GM12878 (cell line): Measurements from ENCODE around the gene MCOLN1. TPM values are rescaled to one million over a fixed set of nuclear protein-coding genes. Genes with fewer than 3 reads are reported as not detected.

ENCODE experiments used
- ATAC-seq: fragments of 200-7000 bp; cut with Tn5 transposase; 3 replicates; pipeline ENCODE4 v1.9.1; 2020; ENCODE audit warnings: mild to moderate bottlenecking, moderate library complexity
- BruUV-seq: library from RNA; stranded (reverse); fragments of 400-500 nt; replicated peaks from 2 replicates; lab custom pipeline; 2021; lab: Mats Ljungman, UMichigan
- CTCF ChIA-PET: fragments of 300-600 bp; sonication (Branson Sonifier 250); formaldehyde crosslinking; extraction: SDS; loops from one replicate; lab custom pipeline; 2021; ENCODE audit warnings: inconsistent platforms; lab: Yijun Ruan, JAX
- POLR2A ChIA-PET: fragments of 350-600 bp; formaldehyde crosslinking; extraction: SDS; loops from one replicate; lab custom pipeline; 2021; ENCODE audit warnings: inconsistent platforms; lab: Charles Lee
- RAD21 ChIA-PET: fragments of 300-600 bp; sonication (Branson Sonifier 250); formaldehyde crosslinking; loops from one replicate; lab custom pipeline; 2023; ENCODE audit warnings: antibody characterized with exemption; ENCODE audit not compliant: unreplicated experiment; lab: Charles Lee
- SMC1A ChIA-PET: fragments of 300-600 bp; sonication (Branson Sonifier 250); formaldehyde crosslinking; loops from one replicate; lab custom pipeline; 2023; ENCODE audit not compliant: unreplicated experiment, uncharacterized antibody; lab: Charles Lee
- DNase-seq: peaks from one replicate; pipeline ENCODE4 v3.0.0-alpha.2; 2011; ENCODE audit warnings: low read depth, low spot score
- FAIRE-seq: peaks from 3 replicates; lab custom pipeline; 2011; peaks lifted over from hg19 to GRCh38; lab: Jason Lieb, UNC
- H2AFZ ChIP-seq: 2 replicates; pipeline ENCODE4 v1.6.0; 2011; ENCODE audit warnings: low read depth, low read length, control low read depth; ENCODE audit not compliant: control insufficient read depth
- H3K27ac ChIP-seq: 2 replicates; pipeline ENCODE4 v1.5.1; 2011; ENCODE audit warnings: control low read depth; ENCODE audit not compliant: control insufficient read depth, insufficient read depth
- H3K27me3 ChIP-seq, 2 experiments: replicated peaks in 1 of 2; 2 replicates each; pipeline versions ENCODE4 v1.6.0 to v1.6.1; 2011; ENCODE audit warnings: low read length in 1 of 2; ENCODE audit not compliant: control insufficient read depth in 2 of 2, insufficient read depth in 2 of 2
- H3K36me3 ChIP-seq, 2 experiments: 2 replicates each; pipeline ENCODE4 v1.5.1; 2011; ENCODE audit warnings: low read length in 1 of 2; ENCODE audit not compliant: control insufficient read depth in 2 of 2, insufficient read depth in 2 of 2
- H3K4me1 ChIP-seq: 2 replicates; pipeline ENCODE4 v1.6.1; 2011; ENCODE audit warnings: mild to moderate bottlenecking, low read length, moderate library complexity, mixed read lengths; ENCODE audit not compliant: control insufficient read depth, insufficient read depth
- H3K4me2 ChIP-seq: 2 replicates; pipeline ENCODE4 v1.6.0; 2011; ENCODE audit warnings: control low read depth; ENCODE audit not compliant: control insufficient read depth, insufficient read depth
- H3K4me3 ChIP-seq: fragments of 200-600 bp; sonication (generic); 2 replicates; pipeline ENCODE4 v1.5.1; 2016
- H3K79me2 ChIP-seq: 2 replicates; pipeline ENCODE4 v1.6.0; 2011; ENCODE audit warnings: low read length; ENCODE audit not compliant: control insufficient read depth, insufficient read depth
- H3K9ac ChIP-seq: 2 replicates; pipeline ENCODE4 v1.8.0; 2011; ENCODE audit warnings: low read length, control low read depth, mixed read lengths; ENCODE audit not compliant: control insufficient read depth, insufficient read depth
- H3K9me3 ChIP-seq: replicated peaks from 3 replicates; pipeline ENCODE4 v1.5.1; 2011; ENCODE audit warnings: mild to moderate bottlenecking, low read length; ENCODE audit not compliant: control insufficient read depth, insufficient read depth
- H4K20me1 ChIP-seq: 2 replicates; pipeline ENCODE4 v1.6.0; 2011; ENCODE audit not compliant: control insufficient read depth, insufficient read depth
- ASH2L ChIP-seq: fragments of 300-600, 200-600 bp; sonication (generic); IDR thresholded peaks from 2 replicates; pipeline ENCODE4 v1.6.1; 2017; ENCODE audit warnings: low read depth, mild to moderate bottlenecking, borderline replicate concordance
- BACH1 ChIP-seq: fragments of 450-650 bp; IDR thresholded peaks from 2 replicates; pipeline ENCODE4 v1.6.1; 2017; ENCODE audit warnings: mild to moderate bottlenecking, borderline replicate concordance
- BCL11A ChIP-seq: IDR thresholded peaks from 2 replicates; pipeline ENCODE4 v1.6.1; 2011; ENCODE audit warnings: low read depth, low read length
- CBFB ChIP-seq: IDR thresholded peaks from 2 replicates; pipeline ENCODE4 v1.6.1; 2016; ENCODE audit warnings: antibody characterized with exemption, low read depth
- CBX5 ChIP-seq: sonication (generic); IDR thresholded peaks from 2 replicates; pipeline ENCODE4 v1.6.1; 2016; ENCODE audit warnings: low read depth, moderate library complexity, mild to moderate bottlenecking, inconsistent platforms
- CHD1 ChIP-seq: IDR thresholded peaks from 2 replicates; pipeline ENCODE4 v1.6.1; 2012; ENCODE audit warnings: low read depth, low read length, improper control_type of control experiment
- HSF1 ChIP-seq: fragments of 150-350 bp; IDR thresholded peaks from 2 replicates; pipeline ENCODE4 v1.6.1; 2014; ENCODE audit warnings: mild to moderate bottlenecking, low read depth, low read length
- JUND ChIP-seq: IDR thresholded peaks from 2 replicates; pipeline ENCODE4 v1.6.1; 2012; ENCODE audit warnings: low read depth, mild to moderate bottlenecking, low read length, improper control_type of control experiment, moderate library complexity
- MAX ChIP-seq: IDR thresholded peaks from 2 replicates; pipeline ENCODE4 v1.6.1; 2012; ENCODE audit warnings: low read depth, low read length, improper control_type of control experiment
- POU2F2 ChIP-seq: IDR thresholded peaks from 3 replicates; pipeline ENCODE4 v1.6.1; 2011; ENCODE audit warnings: low read depth, mild to moderate bottlenecking, low read length, borderline replicate concordance
- RAD21 ChIP-seq: IDR thresholded peaks from 2 replicates; pipeline ENCODE4 v1.6.1; 2011; ENCODE audit warnings: mild to moderate bottlenecking, low read depth, low read length, moderate library complexity; ENCODE audit not compliant: insufficient read depth
- RAD51 ChIP-seq: fragments of 450-650 bp; IDR thresholded peaks from 2 replicates; pipeline ENCODE4 v1.6.1; 2016; ENCODE audit warnings: moderate library complexity, mild to moderate bottlenecking, inconsistent platforms
- SUPT20H ChIP-seq: IDR thresholded peaks from 2 replicates; pipeline ENCODE4 v1.6.1; 2011; ENCODE audit warnings: low read depth, mild to moderate bottlenecking, low read length, moderate library complexity, borderline replicate concordance; ENCODE audit not compliant: control insufficient read depth
- TAF1 ChIP-seq: IDR thresholded peaks from 2 replicates; pipeline ENCODE4 v1.6.1; 2011; ENCODE audit warnings: mild to moderate bottlenecking, low read depth, low read length, borderline replicate concordance
- TCF12 ChIP-seq: IDR thresholded peaks from 2 replicates; pipeline ENCODE4 v1.6.1; 2011; ENCODE audit warnings: low read depth, mild to moderate bottlenecking, low read length
- USF2 ChIP-seq: IDR thresholded peaks from 2 replicates; pipeline ENCODE4 v1.6.1; 2011; ENCODE audit warnings: low read depth, low read length, improper control_type of control experiment, borderline replicate concordance
- ZBTB11 ChIP-seq: fragments of 450-650 bp; formaldehyde crosslinking; IDR thresholded peaks from 2 replicates; pipeline ENCODE4 v1.5.0; 2022; ENCODE audit warnings: mild to moderate bottlenecking, missing genetic modification characterization
- ZBTB33 ChIP-seq: fragments of 450-650 bp; IDR thresholded peaks from 2 replicates; pipeline ENCODE4 v1.6.1; 2017; ENCODE audit warnings: mild to moderate bottlenecking
- WGBS: methylation state at CpG from one replicate; pipeline ENCODE4 v1.1.6; 2016; ENCODE audit warnings: low lambda C conversion rate; ENCODE audit not compliant: insufficient replicate concordance, insufficient coverage; ENCODE audit errors: missing lambda C conversion rate; 5-methylcytosine and 5-hydroxymethylcytosine counted together
- in situ Hi-C: fragments of 300-500 bp; cut with MboI; formaldehyde crosslinking; loops from 9 replicates; pipeline ENCODE4 v1.14.3; 2018; ENCODE audit warnings: mixed read lengths
- intact Hi-C: fragments of 100-400 bp; cut with micrococcal nuclease; formaldehyde crosslinking; loops from one replicate; pipeline ENCODE4 v1.14.2; 2022; ENCODE audit not compliant: unreplicated experiment
- polyA plus RNA-seq, 11 experiments: library from polyadenylated mRNA; depleted of rRNA in 4 of 11; unstranded in 6 of 11; stranded (reverse) in 5 of 11; fragments of >200 nt; fragmentation: Nextera tagmentation in 4 of 11; fragmentation: Illumina TruSeq in 1 of 11; extraction: Ambion mirVana in 4 of 11; extraction: Trizol in 1 of 11; gene quantifications; 1 replicate in 1 of 11; 2 replicates in 10 of 11; pipeline versions ENCODE4 v1.2.1 to v1.2.3, GENCODE V29; 2011 to 2016; ENCODE audit warnings: inconsistent platforms in 2 of 11, missing spikeins in 2 of 11, low read depth in 1 of 11
- total RNA-seq, 4 experiments: library from RNA; depleted of rRNA in 3 of 4; stranded (reverse); fragments of >200 nt in 3 of 4; fragmentation: Illumina TruSeq in 1 of 4; extraction: Trizol in 1 of 4; gene quantifications; 2 replicates each; pipeline versions ENCODE4 v1.2.1 to v1.2.3, GENCODE V29; 2013 to 2021

The MCOLN1 gene
- total and polyA plus RNA-seq, 10 of the 15 experiments (the other 5 are each of a cell fraction or from before 2014, with no cell fraction given) = 0.42 to 15.6 (median 4.9) TPM

GRCh38 chr19:7547159-7547558 lies 24.7 kb downstream of the MCOLN1 start:
- BruUV-seq = no TSS peak
- H3K9me3 ChIP-seq = no peaks in the 10 kb centered on the region
- POLR2A ChIA-PET = interaction anchor here (0.6 kb wide), 1 partner anchor 11 kb away, joined by 8 read pairs; no protein-coding TSS in a partner anchor
- DNase-seq (no peak), ATAC-seq (no peak), FAIRE-seq (no peak)
- H3K4me1 ChIP-seq = peaks cover 3% of the 10 kb centered on the region; the same call in 1 of the 2 replicates
- no peaks in the 10 kb centered on the region for H4K20me1 ChIP-seq
- RAD21 ChIA-PET = no interaction called here
- H3K27me3 ChIP-seq = no peaks in the 10 kb centered on the region
- H3K79me2 ChIP-seq = no peaks in the 10 kb centered on the region
- H3K4me3 ChIP-seq = no peak overlapping the region
- intact Hi-C loops = no loop called here
- H3K27ac ChIP-seq = no peak overlapping the region
- no peak overlapping the region for H3K9ac ChIP-seq
- peaks cover 7 to 8% of the 10 kb centered on the region in 2 experiments for H3K36me3 ChIP-seq
- in situ Hi-C loops = no loop called here
- no peak overlapping the region for H3K4me2 ChIP-seq
- 59% methylated on average over 3 of the region's 3 CpGs for WGBS
- no peak overlapping the region for H2AFZ ChIP-seq
- CTCF ChIA-PET = no interaction called here
- SMC1A ChIA-PET = no interaction called here
- TF ChIP-seq CHD1 = no peak
- TF ChIP-seq MAX = no peak
- TF ChIP-seq CBX5 = no peak
- no peak for TF ChIP-seq RAD51
- TF ChIP-seq RAD21 = no peak
- no peak for TF ChIP-seq BCL11A
- TF ChIP-seq BACH1 = no peak
- TF ChIP-seq TAF1 = no peak
- no peak for TF ChIP-seq ZBTB33
- TF ChIP-seq ASH2L = no peak
- no peak for TF ChIP-seq USF2
- TF ChIP-seq TCF12 = no peak
- no peak for TF ChIP-seq CBFB
- TF ChIP-seq HSF1 = no peak
- TF ChIP-seq JUND = no peak
- no peak for TF ChIP-seq ZBTB11 (CRISPR knock-in tag)
- no peak for TF ChIP-seq POU2F2
- TF ChIP-seq SUPT20H = no peak
